ENCODE measurements around the gene JAZF1.

DNA sequence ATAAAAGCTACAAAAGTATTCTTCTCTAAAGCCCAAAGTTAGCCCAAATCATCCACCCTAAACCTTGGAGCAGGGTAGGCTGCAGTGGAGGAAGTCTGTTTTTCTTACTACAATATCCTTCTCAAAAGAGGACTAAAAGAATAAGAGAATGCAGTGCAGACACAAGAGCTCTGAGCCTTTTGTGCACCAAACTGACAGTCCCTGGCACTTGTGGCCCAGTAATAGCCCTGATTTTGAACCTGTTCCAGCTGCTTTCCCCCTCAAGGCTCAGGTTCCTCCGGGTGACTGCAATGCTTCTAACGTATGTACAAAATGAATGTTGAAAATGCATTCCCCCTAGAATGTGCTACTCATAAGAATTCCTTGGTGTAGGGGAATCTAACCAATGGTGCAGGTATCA is 154.4 kb downstream of the JAZF1 start:
- TF ChIP-seq, protein P1, sequence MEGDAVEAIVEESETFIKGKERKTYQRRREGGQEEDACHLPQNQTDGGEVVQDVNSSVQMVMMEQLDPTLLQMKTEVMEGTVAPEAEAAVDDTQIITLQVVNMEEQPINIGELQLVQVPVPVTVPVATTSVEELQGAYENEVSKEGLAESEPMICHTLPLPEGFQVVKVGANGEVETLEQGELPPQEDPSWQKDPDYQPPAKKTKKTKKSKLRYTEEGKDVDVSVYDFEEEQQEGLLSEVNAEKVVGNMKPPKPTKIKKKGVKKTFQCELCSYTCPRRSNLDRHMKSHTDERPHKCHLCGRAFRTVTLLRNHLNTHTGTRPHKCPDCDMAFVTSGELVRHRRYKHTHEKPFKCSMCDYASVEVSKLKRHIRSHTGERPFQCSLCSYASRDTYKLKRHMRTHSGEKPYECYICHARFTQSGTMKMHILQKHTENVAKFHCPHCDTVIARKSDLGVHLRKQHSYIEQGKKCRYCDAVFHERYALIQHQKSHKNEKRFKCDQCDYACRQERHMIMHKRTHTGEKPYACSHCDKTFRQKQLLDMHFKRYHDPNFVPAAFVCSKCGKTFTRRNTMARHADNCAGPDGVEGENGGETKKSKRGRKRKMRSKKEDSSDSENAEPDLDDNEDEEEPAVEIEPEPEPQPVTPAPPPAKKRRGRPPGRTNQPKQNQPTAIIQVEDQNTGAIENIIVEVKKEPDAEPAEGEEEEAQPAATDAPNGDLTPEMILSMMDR (IDR thresholded peaks at IDR 0.05): no peak
- TF ChIP-seq POLR2A (IDR thresholded peaks at IDR 0.05) (no peak), POLR2AphosphoS5 (IDR thresholded peaks at IDR 0.05) (no peak)

Data from gastroesophageal sphincter (tissue), 3 donors.